ENCODE measurements around the gene RAB29.

GRCh38 chr1:205803986-205804385 lies 28.7 kb upstream of the RAB29 start:
- TF ChIP-seq RARB (CRISPR knock-in tag; IDR thresholded peaks at IDR 0.05), result no peak
- TF ChIP-seq PATZ1 (CRISPR knock-in tag; IDR thresholded peaks at IDR 0.05; ENCODE audit: borderline replicate concordance), result no peak
- TF ChIP-seq CREB5 (CRISPR knock-in tag; IDR thresholded peaks at IDR 0.05; ENCODE audit: low read depth), result no peak
- TF ChIP-seq ZFP30 (CRISPR knock-in tag; IDR thresholded peaks at IDR 0.05), result no peak
- no peak for TF ChIP-seq TOX (CRISPR knock-in tag; IDR thresholded peaks at IDR 0.05; ENCODE audit: borderline replicate concordance)
- TF ChIP-seq PPARA (CRISPR knock-in tag; IDR thresholded peaks at IDR 0.05; ENCODE audit: borderline replicate concordance), result no peak
- TF ChIP-seq TSHZ2 (CRISPR knock-in tag; IDR thresholded peaks at IDR 0.05), result no peak
- no peak for TF ChIP-seq CSRNP3 (CRISPR knock-in tag; IDR thresholded peaks at IDR 0.05)
- TF ChIP-seq ARNTL (CRISPR knock-in tag; IDR thresholded peaks at IDR 0.05; ENCODE audit: borderline replicate concordance, low read depth), result no peak
- no peak for TF ChIP-seq SNAI2 (CRISPR knock-in tag; IDR thresholded peaks at IDR 0.05)
- TF ChIP-seq ZFP3 (CRISPR knock-in tag; IDR thresholded peaks at IDR 0.05), result no peak
- TF ChIP-seq OSR1 (CRISPR knock-in tag; IDR thresholded peaks at IDR 0.05), result no peak
- TF ChIP-seq ZNF8 (CRISPR knock-in tag; IDR thresholded peaks at IDR 0.05), result no peak
